IMR-90 (cell line): ENCODE data around the gene LPAR1. TPM values are rescaled to one million over a fixed set of nuclear protein-coding genes. Genes with fewer than 3 reads are reported as not detected.
A peak's percentile ranks its signal among the peaks of the same experiment; 100 is the strongest.

Source experiments
- ATAC-seq: fragments of 200-7000 bp; cut with Tn5 transposase; 2 replicates; pipeline ENCODE4 v1.9.1; 2020; ENCODE audit warnings: low read depth, mild to moderate bottlenecking, moderate library complexity
- BruUV-seq: library from RNA; stranded (reverse); fragments of 400-500 nt; replicated peaks from 2 replicates; lab custom pipeline; 2021; lab: Mats Ljungman, UMichigan
- CTCF ChIA-PET: fragments of 300-600 bp; formaldehyde crosslinking; extraction: SDS; loops from one replicate; lab custom pipeline; 2021; ENCODE audit warnings: antibody characterized with exemption; lab: Yijun Ruan, JAX
- POLR2A ChIA-PET: fragments of 300-600 bp; sonication (Branson Sonifier 250); formaldehyde crosslinking; loops from one replicate; lab custom pipeline; 2022; ENCODE audit warnings: antibody characterized with exemption; ENCODE audit not compliant: unreplicated experiment; lab: Charles Lee
- DNase-seq: peaks from one replicate; pipeline ENCODE4 v3.0.0; 2013
- H2AFZ ChIP-seq: replicated peaks from 2 replicates; pipeline ENCODE3; 2013; ENCODE audit warnings: low read length, mild to moderate bottlenecking; ENCODE audit not compliant: poor library complexity
- H2AK5ac ChIP-seq: 2 replicates; pipeline ENCODE4 v1.6.1; 2013; ENCODE audit warnings: low read depth, low read length, inconsistent platforms
- H2AK9ac ChIP-seq: replicated peaks from 2 replicates; pipeline ENCODE3; 2013; ENCODE audit warnings: mild to moderate bottlenecking, low read depth, low read length, moderate library complexity; ENCODE audit not compliant: poor library complexity
- H2BK120ac ChIP-seq: 2 replicates; pipeline ENCODE4 v1.6.1; 2013; ENCODE audit warnings: low read depth, low read length, inconsistent platforms
- H2BK15ac ChIP-seq: 3 replicates; pipeline ENCODE4 v1.6.1; 2013; ENCODE audit warnings: low read depth, low read length, inconsistent platforms
- H2BK20ac ChIP-seq: 2 replicates; pipeline ENCODE4 v1.6.1; 2013; ENCODE audit warnings: low read depth, mild to moderate bottlenecking, inconsistent platforms, low read length, moderate library complexity
- H2BK5ac ChIP-seq: 2 replicates; pipeline ENCODE4 v1.6.1; 2013; ENCODE audit warnings: mild to moderate bottlenecking, low read depth, low read length, inconsistent platforms; ENCODE audit not compliant: poor library complexity, severe bottlenecking
- H3K14ac ChIP-seq: replicated peaks from 2 replicates; pipeline ENCODE4 v1.6.1; 2013; ENCODE audit warnings: low read depth, low read length, inconsistent platforms
- H3K18ac ChIP-seq: 2 replicates; pipeline ENCODE4 v1.6.1; 2013; ENCODE audit warnings: low read depth, low read length, control low read depth
- H3K23ac ChIP-seq: 2 replicates; pipeline ENCODE4 v1.6.1; 2013; ENCODE audit warnings: low read depth, low read length, inconsistent platforms
- H3K27ac ChIP-seq: 2 replicates; pipeline ENCODE4 v1.5.1; 2013; ENCODE audit warnings: mild to moderate bottlenecking, control low read depth, low read length; ENCODE audit not compliant: insufficient read depth
- H3K27me3 ChIP-seq: 2 replicates; pipeline ENCODE4 v1.6.1; 2013; ENCODE audit warnings: low read length; ENCODE audit not compliant: control insufficient read depth, insufficient read depth
- H3K36me3 ChIP-seq: 2 replicates; pipeline ENCODE4 v1.6.1; 2013; ENCODE audit warnings: low read length, mixed read lengths; ENCODE audit not compliant: control insufficient read depth, insufficient read depth
- H3K4ac ChIP-seq: 2 replicates; pipeline ENCODE4 v1.6.1; 2013; ENCODE audit warnings: low read depth, low read length, inconsistent platforms
- H3K4me1 ChIP-seq: 2 replicates; pipeline ENCODE4 v1.6.1; 2013; ENCODE audit warnings: low read length, mixed read lengths; ENCODE audit not compliant: control insufficient read depth, insufficient read depth
- H3K4me2 ChIP-seq: 2 replicates; pipeline ENCODE4 v1.6.1; 2013; ENCODE audit warnings: low read depth, mild to moderate bottlenecking, control low read depth, low read length, moderate library complexity
- H3K4me3 ChIP-seq: 2 replicates; pipeline ENCODE4 v1.5.1; 2013; ENCODE audit warnings: low read depth, mild to moderate bottlenecking, control low read depth, low read length, moderate library complexity; ENCODE audit not compliant: insufficient read depth
- H3K56ac ChIP-seq: 2 replicates; pipeline ENCODE4 v1.6.1; 2013; ENCODE audit warnings: low read length, inconsistent platforms; ENCODE audit not compliant: insufficient read depth; ENCODE audit errors: extremely low read depth
- H3K79me1 ChIP-seq, 2 experiments: 2 replicates each; pipeline ENCODE4 v1.6.1; 2013; ENCODE audit warnings: low read length in 2 of 2, inconsistent platforms in 1 of 2, low read depth in 1 of 2
- H3K9ac ChIP-seq: 2 replicates; pipeline ENCODE4 v1.6.1; 2013; ENCODE audit warnings: low read depth, low read length, control low read depth
- H3K9me1 ChIP-seq: 2 replicates; pipeline ENCODE4 v1.6.1; 2013; ENCODE audit warnings: low read length, inconsistent platforms; ENCODE audit not compliant: insufficient read depth
- H3K9me3 ChIP-seq: 2 replicates; pipeline ENCODE4 v1.6.1; 2013; ENCODE audit warnings: low read length; ENCODE audit not compliant: control insufficient read depth, insufficient read depth
- H4K20me1 ChIP-seq: 2 replicates; pipeline ENCODE4 v1.6.1; 2013; ENCODE audit warnings: low read length, inconsistent platforms; ENCODE audit not compliant: insufficient read depth
- H4K5ac ChIP-seq: 2 replicates; pipeline ENCODE4 v1.6.1; 2013; ENCODE audit warnings: mild to moderate bottlenecking, low read depth, low read length, control low read depth
- H4K8ac ChIP-seq, 2 experiments: 2 replicates each; pipeline ENCODE4 v1.6.1; 2013; ENCODE audit warnings: low read depth in 2 of 2, low read length in 2 of 2, control low read depth in 1 of 2, inconsistent platforms in 1 of 2
- H4K91ac ChIP-seq: 2 replicates; pipeline ENCODE4 v1.6.1; 2013; ENCODE audit warnings: low read depth, low read length, inconsistent platforms; ENCODE audit not compliant: insufficient read depth
- BHLHE40 ChIP-seq: fragments of 150-350 bp; IDR thresholded peaks from 2 replicates; pipeline ENCODE4 v1.6.1; 2016; ENCODE audit warnings: mild to moderate bottlenecking, low read depth, low read length
- CEBPB ChIP-seq: IDR thresholded peaks from 2 replicates; pipeline ENCODE4 v1.6.1; 2012; ENCODE audit warnings: low read depth, low read length, improper control_type of control experiment
- CHD1 ChIP-seq: IDR thresholded peaks from 2 replicates; pipeline ENCODE4 v1.6.1; 2012; ENCODE audit warnings: low read depth, low read length, improper control_type of control experiment
- CTCF ChIP-seq: conservative IDR thresholded peaks from 2 replicates; pipeline ENCODE4 v1.5.1; 2012; ENCODE audit warnings: mild to moderate bottlenecking, low read depth, low read length, improper control_type of control experiment
- ELK1 ChIP-seq: fragments of 150-350 bp; IDR thresholded peaks from 2 replicates; pipeline ENCODE4 v1.6.1; 2016; ENCODE audit warnings: low read depth, mild to moderate bottlenecking, low read length, moderate library complexity, borderline replicate concordance
- MAFK ChIP-seq: IDR thresholded peaks from 2 replicates; pipeline ENCODE4 v1.6.1; 2012; ENCODE audit warnings: low read depth, low read length, improper control_type of control experiment
- MAZ ChIP-seq: IDR thresholded peaks from 2 replicates; pipeline ENCODE4 v1.6.1; 2012; ENCODE audit warnings: low read depth, mild to moderate bottlenecking, low read length, improper control_type of control experiment, moderate library complexity, borderline replicate concordance
- MXI1 ChIP-seq: IDR thresholded peaks from 2 replicates; pipeline ENCODE4 v1.6.1; 2012; ENCODE audit warnings: low read depth, mild to moderate bottlenecking, low read length, moderate library complexity, borderline replicate concordance
- NFE2L2 ChIP-seq: fragments of 150-350 bp; IDR thresholded peaks from 2 replicates; pipeline ENCODE4 v1.6.1; 2016; ENCODE audit warnings: low read depth, mild to moderate bottlenecking, low read length
- POLR2A ChIP-seq: IDR thresholded peaks from 2 replicates; pipeline ENCODE4 v1.6.1; 2012; ENCODE audit warnings: mild to moderate bottlenecking, low read depth, low read length
- RAD21 ChIP-seq: IDR thresholded peaks from 2 replicates; pipeline ENCODE4 v1.6.1; 2012; ENCODE audit warnings: low read length, improper control_type of control experiment
- RCOR1 ChIP-seq: IDR thresholded peaks from 2 replicates; pipeline ENCODE4 v1.6.1; 2012; ENCODE audit warnings: mild to moderate bottlenecking, low read length, improper control_type of control experiment; ENCODE audit not compliant: insufficient replicate concordance
- RFX5 ChIP-seq: IDR thresholded peaks from 2 replicates; pipeline ENCODE4 v1.8.0; 2012; ENCODE audit warnings: low read depth, mild to moderate bottlenecking, low read length, moderate library complexity
- SMC3 ChIP-seq: fragments of 150-350 bp; IDR thresholded peaks from 2 replicates; pipeline ENCODE4 v1.6.1; 2016; ENCODE audit warnings: low read depth, mild to moderate bottlenecking, antibody characterized with exemption, low read length, moderate library complexity
- USF2 ChIP-seq: fragments of 150-350 bp; IDR thresholded peaks from 2 replicates; pipeline ENCODE4 v1.6.1; 2017; ENCODE audit warnings: mild to moderate bottlenecking, antibody characterized with exemption, low read length, low read depth
- WGBS, 2 experiments: methylation state at CpG; one replicate each; pipeline versions ENCODE4 v1.1.5 to v1.1.7; 2013; ENCODE audit warnings: missing lambda C conversion rate in 2 of 2; ENCODE audit not compliant: insufficient read length in 1 of 2; ENCODE audit errors: extremely low coverage in 2 of 2; 5-methylcytosine and 5-hydroxymethylcytosine counted together
- dilution Hi-C: fragments of 300-500 bp; cut with HindIII; formaldehyde crosslinking; loops from one replicate; pipeline ENCODE4 v1.14.3; 2018; ENCODE audit warnings: low sequenced_read_pairs; ENCODE audit not compliant: unreplicated experiment
- in situ Hi-C: fragments of 300-500 bp; cut with MboI; formaldehyde crosslinking; loops from 3 replicates; pipeline ENCODE4 v1.14.3; 2019; ENCODE audit warnings: low sequenced_read_pairs, inconsistent platforms, mixed read lengths
- intact Hi-C: fragments of 100-400 bp; cut with micrococcal nuclease; formaldehyde crosslinking; loops from 2 replicates; pipeline ENCODE4 v1.10.0; 2022
- polyA plus RNA-seq, 3 experiments: library from polyadenylated mRNA; depleted of rRNA; stranded (reverse); fragments of >200 nt; gene quantifications; 2 replicates each; pipeline ENCODE4 v1.2.3, GENCODE V29; 2012; ENCODE audit warnings: low replicate concordance in 1 of 3
- total RNA-seq: library from RNA; depleted of rRNA; stranded (reverse); fragments of >200 nt; gene quantifications from 2 replicates; pipeline ENCODE4 v1.2.3, GENCODE V29; 2012

LPAR1 gene
- total and polyA plus RNA-seq, 2 of the 4 experiments (the other 2 are of a cell fraction), result 171 to 315 TPM

GRCh38 chr9:110897943-110898342 lies 140.3 kb downstream of the LPAR1 start:
- no peak overlapping the region for H2AFZ ChIP-seq
- H4K8ac ChIP-seq, result peak overlapping the region in 1 of 2 experiments; percentile 66; a peak in 1 of 4 replicates
- no TSS peak for BruUV-seq
- peak overlapping the region; percentile 28; the same call in 1 of the 2 replicates for H3K27ac ChIP-seq
- H2BK15ac ChIP-seq, result no peak overlapping the region
- intact Hi-C loops, result no loop called here
- H3K9me3 ChIP-seq, result peaks cover 5% of the 10 kb centered on the region
- TF ChIP-seq CHD1 (no peak), NFE2L2 (no peak), POLR2A (no peak), RCOR1 (no peak), ELK1 (no peak), MAFK (no peak), CEBPB (no peak), RAD21 (no peak), MAZ (no peak), BHLHE40 (no peak), RFX5 (no peak), SMC3 (no peak), CTCF (no peak), USF2 (no peak), MXI1 (no peak)
- no peak overlapping the region for H2BK20ac ChIP-seq
- no peak overlapping the region for H3K4me3 ChIP-seq
- in situ Hi-C loops, result no loop called here
- dilution Hi-C loops, result no loop called here
- H3K9ac ChIP-seq, result no peak overlapping the region
- no peak overlapping the region for H2AK9ac ChIP-seq
- CTCF ChIA-PET, result no interaction called here
- H3K9me1 ChIP-seq, result peaks cover 3% of the 10 kb centered on the region
- peak overlapping the region; percentile 24; the same call in 1 of the 2 replicates for H3K23ac ChIP-seq
- ATAC-seq (no peak), DNase-seq (peak; percentile 40)
- 0 out of 2 replicates have a peak overlapping the region, but pooled peaks have one; percentile 33 for H2AK5ac ChIP-seq
- H3K18ac ChIP-seq, result no peak overlapping the region
- H3K36me3 ChIP-seq, result peaks cover 16% of the 10 kb centered on the region
- no CpG with 5 or more reads among the region's 1 CpG for WGBS, 2 experiments
- H3K56ac ChIP-seq, result no peak overlapping the region
- H3K79me1 ChIP-seq, result peaks cover 47 to 79% of the 10 kb centered on the region in 2 experiments
- H3K4me1 ChIP-seq, result peaks cover 12% of the 10 kb centered on the region
- 0 out of 2 replicates have a peak overlapping the region, but pooled peaks have one; percentile 25 for H4K5ac ChIP-seq
- H3K4ac ChIP-seq, result no peak overlapping the region; the same call in 1 of the 2 replicates
- H3K14ac ChIP-seq, result no peak overlapping the region; the same call in 1 of the 2 replicates
- H2BK5ac ChIP-seq, result peak overlapping the region; percentile 62
- no peaks in the 10 kb centered on the region for H3K27me3 ChIP-seq
- peaks cover 4% of the 10 kb centered on the region; the same call in 1 of the 2 replicates for H4K20me1 ChIP-seq
- no peak overlapping the region for H2BK120ac ChIP-seq
- H3K4me2 ChIP-seq, result no peak overlapping the region
- POLR2A ChIA-PET, result no interaction called here
- no peak overlapping the region for H4K91ac ChIP-seq
